ENCODE measurements around the gene RAB6B. TPM values are rescaled to one million over a fixed set of nuclear protein-coding genes. Genes with fewer than 3 reads are reported as not detected.
A peak's percentile ranks its signal among the peaks of the same experiment; 100 is the strongest.

Gene RAB6B
- total RNA-seq, 1 donor from 2014 or later, result 25.7 TPM

DNA sequence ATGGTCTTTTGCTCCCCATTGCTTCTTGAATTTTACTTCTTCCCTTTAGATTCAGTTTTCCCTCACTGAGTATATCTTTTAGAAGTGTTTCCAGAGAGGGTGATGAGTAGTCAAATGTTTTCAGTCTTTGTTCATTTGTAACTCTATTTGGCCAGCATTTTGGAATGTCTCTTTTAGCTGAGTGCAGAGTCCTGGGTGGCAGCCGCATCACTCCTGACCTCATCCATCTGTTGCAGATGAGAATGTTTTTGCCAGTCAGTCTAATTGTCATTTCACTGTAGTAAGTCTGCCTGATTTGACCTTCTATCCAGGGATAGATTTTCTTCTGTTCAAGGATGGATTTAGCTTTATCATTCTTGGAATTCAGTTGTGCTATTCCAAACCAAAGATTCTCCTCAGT, 82.8 kb downstream of the RAB6B start:
- no peaks in the 10 kb centered on the region for H3K9me3 Mint-ChIP-seq (ENCODE audit: low read depth)
- H3K27me3 Mint-ChIP-seq (ENCODE audit: low read depth), result no peaks in the 10 kb centered on the region
- no peak for DNase-seq (ENCODE audit: low spot score)
- H3K36me3 Mint-ChIP-seq (ENCODE audit: low read depth), result peaks cover 29% of the 10 kb centered on the region
- no peak overlapping the region for H3K27ac Mint-ChIP-seq (ENCODE audit: unreplicated experiment)
- TF ChIP-seq, protein P1, sequence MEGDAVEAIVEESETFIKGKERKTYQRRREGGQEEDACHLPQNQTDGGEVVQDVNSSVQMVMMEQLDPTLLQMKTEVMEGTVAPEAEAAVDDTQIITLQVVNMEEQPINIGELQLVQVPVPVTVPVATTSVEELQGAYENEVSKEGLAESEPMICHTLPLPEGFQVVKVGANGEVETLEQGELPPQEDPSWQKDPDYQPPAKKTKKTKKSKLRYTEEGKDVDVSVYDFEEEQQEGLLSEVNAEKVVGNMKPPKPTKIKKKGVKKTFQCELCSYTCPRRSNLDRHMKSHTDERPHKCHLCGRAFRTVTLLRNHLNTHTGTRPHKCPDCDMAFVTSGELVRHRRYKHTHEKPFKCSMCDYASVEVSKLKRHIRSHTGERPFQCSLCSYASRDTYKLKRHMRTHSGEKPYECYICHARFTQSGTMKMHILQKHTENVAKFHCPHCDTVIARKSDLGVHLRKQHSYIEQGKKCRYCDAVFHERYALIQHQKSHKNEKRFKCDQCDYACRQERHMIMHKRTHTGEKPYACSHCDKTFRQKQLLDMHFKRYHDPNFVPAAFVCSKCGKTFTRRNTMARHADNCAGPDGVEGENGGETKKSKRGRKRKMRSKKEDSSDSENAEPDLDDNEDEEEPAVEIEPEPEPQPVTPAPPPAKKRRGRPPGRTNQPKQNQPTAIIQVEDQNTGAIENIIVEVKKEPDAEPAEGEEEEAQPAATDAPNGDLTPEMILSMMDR (IDR thresholded peaks at IDR 0.05), result no peak
- peaks cover 4% of the 10 kb centered on the region for H3K4me1 Mint-ChIP-seq (ENCODE audit: low read depth)
- no peak overlapping the region for H3K4me3 Mint-ChIP-seq (ENCODE audit: unreplicated experiment)

DNA sequence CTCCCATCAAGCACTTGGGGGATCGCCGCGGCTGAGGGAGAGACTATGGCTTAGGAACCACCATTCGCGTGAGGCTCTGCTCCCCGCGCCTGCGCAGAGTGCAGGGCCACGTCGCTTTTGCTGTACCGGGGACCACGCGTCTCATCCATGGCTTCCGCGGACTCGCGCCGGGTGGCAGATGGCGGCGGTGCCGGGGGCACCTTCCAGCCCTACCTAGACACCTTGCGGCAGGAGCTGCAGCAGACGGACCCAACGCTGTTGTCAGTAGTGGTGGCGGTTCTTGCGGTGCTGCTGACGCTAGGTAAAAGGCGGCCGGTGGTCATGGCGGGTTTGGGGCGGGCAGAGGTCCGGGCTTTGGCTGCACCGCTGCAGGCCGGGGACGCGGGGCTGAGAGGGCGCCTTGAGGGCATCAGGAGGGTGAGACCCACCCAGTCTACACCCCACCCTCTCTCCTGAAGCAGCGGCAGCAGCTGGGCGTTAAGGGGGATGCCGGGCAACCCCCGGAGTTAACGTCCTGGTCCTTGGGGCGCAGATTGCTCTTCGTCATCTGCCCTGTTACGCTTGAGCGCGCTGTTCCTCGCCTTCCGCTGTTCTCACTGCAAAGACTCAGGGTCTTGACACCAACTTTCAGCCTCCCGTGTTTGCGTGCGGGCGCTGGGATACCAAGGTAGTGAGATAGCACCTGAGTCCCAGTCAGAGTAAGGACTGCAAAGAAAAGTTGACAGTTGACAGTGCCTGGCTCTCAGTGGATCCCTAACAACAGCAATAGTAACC, 89.8 kb downstream of the RAB6B start, which contains the start of gene SRPRB:
Gene SRPRB, plus strand, starts transcription at position 114 of the 774 bp plus-strand sequence. Its CDS starts 34 bp downstream, at position 148.
- H3K27me3 Mint-ChIP-seq (ENCODE audit: low read depth), result peaks cover 13% of the 10 kb centered on the region

DNA sequence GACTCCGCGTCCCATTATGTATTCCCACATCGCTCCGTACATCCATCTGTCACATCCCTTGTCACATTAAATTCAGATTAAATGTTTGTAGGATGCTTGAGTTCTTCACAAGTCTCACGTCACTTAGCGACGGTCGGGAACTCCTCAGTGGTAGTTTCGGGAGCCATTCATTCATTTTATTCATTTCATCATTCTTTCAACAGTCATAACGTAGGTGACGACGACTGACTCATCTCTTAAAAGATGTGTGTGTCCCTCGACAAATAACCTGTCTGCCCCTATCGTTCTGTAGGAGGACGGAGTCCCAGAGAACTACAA, 90.3 kb downstream of the RAB6B start:
- Mint-ChIP-seq H3K27ac (ENCODE audit: unreplicated experiment) (peak overlapping the region; percentile 92), H3K4me1 (ENCODE audit: low read depth) (peaks cover 25% of the 10 kb centered on the region), H3K27me3 (ENCODE audit: low read depth) (peaks cover 15% of the 10 kb centered on the region), H3K4me3 (ENCODE audit: unreplicated experiment) (peak overlapping the region; percentile 86), H3K9me3 (ENCODE audit: low read depth) (no peaks in the 10 kb centered on the region), H3K36me3 (ENCODE audit: low read depth) (peaks cover 11% of the 10 kb centered on the region)
- TF ChIP-seq, protein P1 (IDR thresholded peaks at IDR 0.05), result peak; percentile 2
- DNase-seq (ENCODE audit: low spot score), result no peak

More for the DNA sequence above, 89.8 kb downstream of the RAB6B start, which contains the start of gene SRPRB:
- Mint-ChIP-seq H3K4me3 (ENCODE audit: unreplicated experiment) (peak within 1 kb of the TSS; percentile 86), H3K27ac (ENCODE audit: unreplicated experiment) (peak within 1 kb of the TSS; percentile 92), H3K36me3 (ENCODE audit: low read depth) (peaks cover 11% of the 10 kb centered on the region), H3K4me1 (ENCODE audit: low read depth) (peaks cover 25% of the 10 kb centered on the region), H3K9me3 (ENCODE audit: low read depth) (no peaks in the 10 kb centered on the region)
- peak; percentile 98 for DNase-seq (ENCODE audit: low spot score)
- TF ChIP-seq, protein P1 (IDR thresholded peaks at IDR 0.05), result no peak

DNA sequence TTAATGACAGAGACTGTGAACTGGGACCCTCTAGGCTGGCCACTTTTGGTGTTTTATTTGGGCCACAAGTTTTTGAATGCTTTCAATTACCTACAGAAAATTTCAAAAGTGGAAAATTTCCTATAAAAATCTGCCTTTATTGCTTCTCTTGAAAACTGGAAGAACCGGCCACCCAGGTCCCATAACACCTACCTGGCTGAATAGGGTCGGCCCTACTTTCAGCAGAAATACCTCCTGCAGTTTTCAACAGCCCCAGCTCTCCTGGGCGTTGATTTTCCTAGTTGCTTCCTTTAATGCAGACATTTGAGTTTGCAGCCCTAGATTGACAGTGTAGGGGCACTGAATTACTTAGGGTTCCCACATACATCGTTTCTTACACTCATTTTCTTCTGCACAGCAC, 90.8 kb downstream of the RAB6B start:
- TF ChIP-seq, protein P1 (IDR thresholded peaks at IDR 0.05), result no peak
- Mint-ChIP-seq H3K4me3 (ENCODE audit: unreplicated experiment) (peak overlapping the region; percentile 86), H3K9me3 (ENCODE audit: low read depth) (no peaks in the 10 kb centered on the region), H3K27me3 (ENCODE audit: low read depth) (peaks cover 19% of the 10 kb centered on the region), H3K36me3 (ENCODE audit: low read depth) (peaks cover 9% of the 10 kb centered on the region), H3K4me1 (ENCODE audit: low read depth) (peaks cover 25% of the 10 kb centered on the region), H3K27ac (ENCODE audit: unreplicated experiment) (no peak overlapping the region)
- DNase-seq (ENCODE audit: low spot score), result no peak

DNA sequence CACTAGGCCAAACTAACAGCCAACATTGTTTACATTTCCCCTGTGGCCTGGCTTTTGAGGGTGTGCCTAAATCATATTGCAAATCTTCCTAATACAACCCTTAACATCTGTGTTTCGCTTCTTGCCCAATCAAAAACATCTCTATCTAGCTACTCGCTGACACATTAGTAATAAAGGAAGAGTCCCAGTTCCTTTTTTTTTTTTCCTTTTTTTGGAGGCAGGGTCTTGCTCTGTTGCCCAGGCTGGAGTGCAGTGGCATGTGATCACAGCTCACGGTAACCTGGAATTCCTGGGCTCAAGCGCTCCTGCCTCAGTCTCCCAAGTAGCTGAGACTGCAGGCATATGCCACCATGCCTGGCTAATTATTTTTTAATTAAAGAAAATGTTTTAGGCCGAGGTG, 92.2 kb downstream of the RAB6B start:
- H3K4me3 Mint-ChIP-seq (ENCODE audit: unreplicated experiment), result no peak overlapping the region
- TF ChIP-seq, protein P1 (IDR thresholded peaks at IDR 0.05), result no peak
- H3K27me3 Mint-ChIP-seq (ENCODE audit: low read depth), result peaks cover 21% of the 10 kb centered on the region
- DNase-seq (ENCODE audit: low spot score), result no peak
- H3K9me3 Mint-ChIP-seq (ENCODE audit: low read depth), result no peaks in the 10 kb centered on the region
- peaks cover 25% of the 10 kb centered on the region for H3K4me1 Mint-ChIP-seq (ENCODE audit: low read depth)
- H3K36me3 Mint-ChIP-seq (ENCODE audit: low read depth), result peaks cover 4% of the 10 kb centered on the region
- H3K27ac Mint-ChIP-seq (ENCODE audit: unreplicated experiment), result no peak overlapping the region
